PC-3 (cell line): ENCODE results near the gene SLC39A6. TPM values are rescaled to one million over a fixed set of nuclear protein-coding genes. Genes with fewer than 3 reads are reported as not detected.

ENCODE experiments used
- ATAC-seq: fragments of 200-7000 bp; cut with Tn5 transposase; 2 replicates; pipeline ENCODE4 v1.9.1; 2020; ENCODE audit warnings: mild to moderate bottlenecking, moderate library complexity
- BruUV-seq: library from RNA; stranded (reverse); fragments of 400-500 nt; replicated peaks from 2 replicates; lab custom pipeline; 2021; lab: Mats Ljungman, UMichigan
- CTCF ChIA-PET: fragments of 300-600 bp; sonication (Branson Sonifier 250); formaldehyde crosslinking; loops from one replicate; lab custom pipeline; 2022; ENCODE audit warnings: antibody characterized with exemption; lab: Charles Lee
- POLR2A ChIA-PET: fragments of 300-600 bp; sonication (Branson Sonifier 250); formaldehyde crosslinking; loops from one replicate; lab custom pipeline; 2022; ENCODE audit warnings: antibody characterized with exemption; ENCODE audit not compliant: unreplicated experiment; lab: Charles Lee
- DNase-seq: peaks from one replicate; pipeline ENCODE4 v3.0.0-alpha.2; 2015
- H2AFZ ChIP-seq: fragments of 300-600 bp; sonication (generic); 2 replicates; pipeline ENCODE4 v1.6.0; 2016; ENCODE audit warnings: antibody characterized with exemption, low read length
- H3F3A ChIP-seq: fragments of 300-600 bp; sonication (generic); one replicate; pipeline ENCODE4 v1.6.0; 2017; ENCODE audit warnings: antibody characterized with exemption, low read length, control low read depth, mild to moderate bottlenecking; ENCODE audit not compliant: unreplicated experiment
- H3K27ac ChIP-seq: fragments of 300-600 bp; sonication (generic); 2 replicates; pipeline ENCODE4 v1.5.1; 2016; ENCODE audit warnings: mild to moderate bottlenecking, low read length
- H3K27me3 ChIP-seq: fragments of 300-600 bp; sonication (generic); 2 replicates; pipeline ENCODE4 v1.6.1; 2016; ENCODE audit warnings: low read length, mixed read lengths
- H3K36me3 ChIP-seq: fragments of 300-600 bp; sonication (generic); 2 replicates; pipeline ENCODE4 v1.6.1; 2016; ENCODE audit warnings: low read depth, mixed run types, low read length, mixed read lengths
- H3K4me1 ChIP-seq: fragments of 300-600 bp; sonication (generic); 2 replicates; pipeline ENCODE4 v1.5.1; 2016; ENCODE audit warnings: low read length; ENCODE audit not compliant: insufficient read depth
- H3K4me2 ChIP-seq: fragments of 300-600 bp; sonication (generic); 2 replicates; pipeline ENCODE4 v1.6.0; 2016; ENCODE audit warnings: low read length
- H3K4me3 ChIP-seq: fragments of 300-600 bp; sonication (generic); 2 replicates; pipeline ENCODE4 v1.5.1; 2016; ENCODE audit warnings: mild to moderate bottlenecking, low read length, mixed read lengths
- H3K79me2 ChIP-seq: fragments of 300-600 bp; sonication (generic); 2 replicates; pipeline ENCODE4 v1.6.1; 2017; ENCODE audit warnings: low read length, mixed read lengths
- H3K9ac ChIP-seq: fragments of 300-600 bp; sonication (generic); 2 replicates; pipeline ENCODE4 v1.6.0; 2016; ENCODE audit warnings: mild to moderate bottlenecking, low read length
- H3K9me2 ChIP-seq: fragments of 300-600 bp; sonication (generic); replicated peaks from 2 replicates; pipeline ENCODE4 v1.6.1; 2016; ENCODE audit warnings: mixed run types, low read length, mixed read lengths
- H3K9me3 ChIP-seq: fragments of 300-600 bp; sonication (generic); 2 replicates; pipeline ENCODE4 v1.6.1; 2016; ENCODE audit warnings: low read length, mixed read lengths
- H4K20me1 ChIP-seq: fragments of 300-600 bp; sonication (generic); 2 replicates; pipeline ENCODE4 v1.6.1; 2016; ENCODE audit warnings: low read length, mixed read lengths
- CTCF ChIP-seq: fragments of 300-600 bp; sonication (generic); conservative IDR thresholded peaks from 2 replicates; pipeline ENCODE4 v1.5.1; 2017; ENCODE audit warnings: antibody characterized with exemption, low read depth, mild to moderate bottlenecking, low read length
- EZH2 ChIP-seq: fragments of 300-600 bp; sonication (generic); IDR thresholded peaks from one replicate; pipeline ENCODE4 v1.6.1; 2017; ENCODE audit warnings: antibody characterized with exemption, mild to moderate bottlenecking, low read length; ENCODE audit not compliant: unreplicated experiment
- EZH2phosphoT487 ChIP-seq: fragments of 300-600 bp; sonication (generic); IDR thresholded peaks from 2 replicates; pipeline ENCODE4 v1.6.1; 2018; ENCODE audit warnings: mild to moderate bottlenecking, antibody characterized with exemption, low read length, borderline replicate concordance
- intact Hi-C: fragments of 100-400 bp; cut with micrococcal nuclease; formaldehyde crosslinking; loops from 2 replicates; pipeline ENCODE4 v1.9.0; 2023
- total RNA-seq: library from RNA; depleted of rRNA; stranded (reverse); fragments of >200 nt; gene quantifications from 2 replicates; pipeline ENCODE4 v1.2.3, GENCODE V29; 2014

SLC39A6 gene
- total RNA-seq, 1 experiment from 2014 or later: 25.5 TPM

GRCh38 chr18:36109737-36110136 lies 19.4 kb downstream of the SLC39A6 start:
- H3K4me2 ChIP-seq: peak overlapping the region; percentile 57
- no peak for TF ChIP-seq EZH2
- no peak for TF ChIP-seq EZH2phosphoT487
- TF ChIP-seq CTCF: no peak
- ATAC-seq: peak; percentile 54
- no peaks in the 10 kb centered on the region for H3K27me3 ChIP-seq
- DNase-seq: peak; percentile 19
- no peaks in the 10 kb centered on the region for H3K36me3 ChIP-seq
- H4K20me1 ChIP-seq: no peaks in the 10 kb centered on the region
- H3K9me3 ChIP-seq: no peaks in the 10 kb centered on the region
- no peak overlapping the region for H3K9ac ChIP-seq
- H3K4me3 ChIP-seq: no peak overlapping the region
- H3F3A ChIP-seq: no peaks in the 10 kb centered on the region
- H2AFZ ChIP-seq: no peak overlapping the region
- 0 out of 2 replicates have a peak overlapping the region, but pooled peaks have one; percentile 25 for H3K27ac ChIP-seq
- CTCF ChIA-PET: interaction anchor here (1.0 kb wide), 1 partner anchor 19 kb away, joined by 3 read pairs; no protein-coding TSS in a partner anchor
- intact Hi-C loops: no loop called here
- POLR2A ChIA-PET: no interaction called here
- no TSS peak for BruUV-seq
- no peaks in the 10 kb centered on the region for H3K79me2 ChIP-seq
- H3K9me2 ChIP-seq: no peaks in the 10 kb centered on the region
- peaks cover 14% of the 10 kb centered on the region for H3K4me1 ChIP-seq

GRCh38 chr18:36108601-36109000 lies 20.5 kb downstream of the SLC39A6 start:
- H4K20me1 ChIP-seq: no peaks in the 10 kb centered on the region
- no peak overlapping the region for H3K4me3 ChIP-seq
- peaks cover 14% of the 10 kb centered on the region for H3K4me1 ChIP-seq
- no peak overlapping the region for H3K9ac ChIP-seq
- DNase-seq: peak; percentile 57
- BruUV-seq: no TSS peak
- no peak overlapping the region for H3K27ac ChIP-seq
- ChIA-PET CTCF (no interaction called here), POLR2A (no interaction called here)
- no peak overlapping the region for H2AFZ ChIP-seq
- intact Hi-C loops: no loop called here
- H3K36me3 ChIP-seq: no peaks in the 10 kb centered on the region
- no peaks in the 10 kb centered on the region for H3K9me3 ChIP-seq
- no peak for ATAC-seq
- TF ChIP-seq EZH2 (no peak), EZH2phosphoT487 (no peak), CTCF (no peak)
- peak overlapping the region; percentile 57 for H3K4me2 ChIP-seq
- no peaks in the 10 kb centered on the region for H3F3A ChIP-seq
- no peaks in the 10 kb centered on the region for H3K79me2 ChIP-seq
- no peaks in the 10 kb centered on the region for H3K27me3 ChIP-seq
- H3K9me2 ChIP-seq: no peaks in the 10 kb centered on the region

GRCh38 chr18:36108196-36108595 lies 20.9 kb downstream of the SLC39A6 start:
- ChIA-PET POLR2A (no interaction called here), CTCF (interaction anchor here (0.5 kb wide), 1 partner anchor 10 kb away, joined by 6 read pairs; no protein-coding TSS in a partner anchor)
- H3K36me3 ChIP-seq: no peaks in the 10 kb centered on the region

More at GRCh38 chr18:36108196-36108595, 20.9 kb downstream of the SLC39A6 start:
- H3K9me3 ChIP-seq: no peaks in the 10 kb centered on the region
- H3K4me1 ChIP-seq: peaks cover 14% of the 10 kb centered on the region
- H3K9ac ChIP-seq: no peak overlapping the region
- H3K27ac ChIP-seq: no peak overlapping the region
- no peak for DNase-seq
- H4K20me1 ChIP-seq: no peaks in the 10 kb centered on the region
- H2AFZ ChIP-seq: no peak overlapping the region
- ATAC-seq: no peak
- H3K79me2 ChIP-seq: no peaks in the 10 kb centered on the region
- no peaks in the 10 kb centered on the region for H3K27me3 ChIP-seq
- intact Hi-C loops: no loop called here
- 0 out of 2 replicates have a peak overlapping the region, but pooled peaks have one; percentile 19 for H3K4me2 ChIP-seq
- no peak overlapping the region for H3K4me3 ChIP-seq
- TF ChIP-seq EZH2phosphoT487: no peak
- TF ChIP-seq EZH2: no peak
- TF ChIP-seq CTCF: no peak
- H3K9me2 ChIP-seq: no peaks in the 10 kb centered on the region
- BruUV-seq: no TSS peak
- H3F3A ChIP-seq: no peaks in the 10 kb centered on the region
